GM12878 (cell line): ENCODE results near the gene TM9SF2. TPM values are rescaled to one million over a fixed set of nuclear protein-coding genes. Genes with fewer than 3 reads are reported as not detected.

Experiments
- ATAC-seq: fragments of 200-7000 bp; cut with Tn5 transposase; 3 replicates; pipeline ENCODE4 v1.9.1; 2020; ENCODE audit warnings: mild to moderate bottlenecking, moderate library complexity
- BruUV-seq: library from RNA; stranded (reverse); fragments of 400-500 nt; replicated peaks from 2 replicates; lab custom pipeline; 2021; lab: Mats Ljungman, UMichigan
- CTCF ChIA-PET: fragments of 300-600 bp; sonication (Branson Sonifier 250); formaldehyde crosslinking; extraction: SDS; loops from one replicate; lab custom pipeline; 2021; ENCODE audit warnings: inconsistent platforms; lab: Yijun Ruan, JAX
- POLR2A ChIA-PET: fragments of 350-600 bp; formaldehyde crosslinking; extraction: SDS; loops from one replicate; lab custom pipeline; 2021; ENCODE audit warnings: inconsistent platforms; lab: Charles Lee
- RAD21 ChIA-PET: fragments of 300-600 bp; sonication (Branson Sonifier 250); formaldehyde crosslinking; loops from one replicate; lab custom pipeline; 2023; ENCODE audit warnings: antibody characterized with exemption; ENCODE audit not compliant: unreplicated experiment; lab: Charles Lee
- SMC1A ChIA-PET: fragments of 300-600 bp; sonication (Branson Sonifier 250); formaldehyde crosslinking; loops from one replicate; lab custom pipeline; 2023; ENCODE audit not compliant: unreplicated experiment, uncharacterized antibody; lab: Charles Lee
- DNase-seq: peaks from one replicate; pipeline ENCODE4 v3.0.0-alpha.2; 2011; ENCODE audit warnings: low read depth, low spot score
- FAIRE-seq: peaks from 3 replicates; lab custom pipeline; 2011; peaks lifted over from hg19 to GRCh38; lab: Jason Lieb, UNC
- H2AFZ ChIP-seq: 2 replicates; pipeline ENCODE4 v1.6.0; 2011; ENCODE audit warnings: low read depth, low read length, control low read depth; ENCODE audit not compliant: control insufficient read depth
- H3K27ac ChIP-seq: 2 replicates; pipeline ENCODE4 v1.5.1; 2011; ENCODE audit warnings: control low read depth; ENCODE audit not compliant: control insufficient read depth, insufficient read depth
- H3K27me3 ChIP-seq, 2 experiments: replicated peaks in 1 of 2; 2 replicates each; pipeline versions ENCODE4 v1.6.0 to v1.6.1; 2011; ENCODE audit warnings: low read length in 1 of 2; ENCODE audit not compliant: control insufficient read depth in 2 of 2, insufficient read depth in 2 of 2
- H3K36me3 ChIP-seq, 2 experiments: 2 replicates each; pipeline ENCODE4 v1.5.1; 2011; ENCODE audit warnings: low read length in 1 of 2; ENCODE audit not compliant: control insufficient read depth in 2 of 2, insufficient read depth in 2 of 2
- H3K4me1 ChIP-seq: 2 replicates; pipeline ENCODE4 v1.6.1; 2011; ENCODE audit warnings: mild to moderate bottlenecking, low read length, moderate library complexity, mixed read lengths; ENCODE audit not compliant: control insufficient read depth, insufficient read depth
- H3K4me2 ChIP-seq: 2 replicates; pipeline ENCODE4 v1.6.0; 2011; ENCODE audit warnings: control low read depth; ENCODE audit not compliant: control insufficient read depth, insufficient read depth
- H3K4me3 ChIP-seq: fragments of 200-600 bp; sonication (generic); 2 replicates; pipeline ENCODE4 v1.5.1; 2016
- H3K79me2 ChIP-seq: 2 replicates; pipeline ENCODE4 v1.6.0; 2011; ENCODE audit warnings: low read length; ENCODE audit not compliant: control insufficient read depth, insufficient read depth
- H3K9ac ChIP-seq: 2 replicates; pipeline ENCODE4 v1.8.0; 2011; ENCODE audit warnings: low read length, control low read depth, mixed read lengths; ENCODE audit not compliant: control insufficient read depth, insufficient read depth
- H3K9me3 ChIP-seq: replicated peaks from 3 replicates; pipeline ENCODE4 v1.5.1; 2011; ENCODE audit warnings: mild to moderate bottlenecking, low read length; ENCODE audit not compliant: control insufficient read depth, insufficient read depth
- H4K20me1 ChIP-seq: 2 replicates; pipeline ENCODE4 v1.6.0; 2011; ENCODE audit not compliant: control insufficient read depth, insufficient read depth
- ASH2L ChIP-seq: fragments of 300-600, 200-600 bp; sonication (generic); IDR thresholded peaks from 2 replicates; pipeline ENCODE4 v1.6.1; 2017; ENCODE audit warnings: low read depth, mild to moderate bottlenecking, borderline replicate concordance
- PAX5 ChIP-seq: IDR thresholded peaks from 2 replicates; pipeline ENCODE4 v1.6.1; 2011; ENCODE audit warnings: low read depth, low read length, borderline replicate concordance
- PAX8 ChIP-seq: fragments of 450-650 bp; IDR thresholded peaks from 2 replicates; pipeline ENCODE4 v1.6.1; 2017; ENCODE audit warnings: mild to moderate bottlenecking, moderate library complexity
- SIN3A ChIP-seq: IDR thresholded peaks from 2 replicates; pipeline ENCODE4 v1.6.1; 2012; ENCODE audit warnings: low read depth, low read length, improper control_type of control experiment
- WRNIP1 ChIP-seq: IDR thresholded peaks from 2 replicates; pipeline ENCODE4 v1.6.1; 2011; ENCODE audit warnings: low read depth, low read length, improper control_type of control experiment, borderline replicate concordance
- WGBS: methylation state at CpG from one replicate; pipeline ENCODE4 v1.1.6; 2016; ENCODE audit warnings: low lambda C conversion rate; ENCODE audit not compliant: insufficient replicate concordance, insufficient coverage; ENCODE audit errors: missing lambda C conversion rate; 5-methylcytosine and 5-hydroxymethylcytosine counted together
- in situ Hi-C: fragments of 300-500 bp; cut with MboI; formaldehyde crosslinking; loops from 9 replicates; pipeline ENCODE4 v1.14.3; 2018; ENCODE audit warnings: mixed read lengths
- intact Hi-C: fragments of 100-400 bp; cut with micrococcal nuclease; formaldehyde crosslinking; loops from one replicate; pipeline ENCODE4 v1.14.2; 2022; ENCODE audit not compliant: unreplicated experiment
- polyA plus RNA-seq, 11 experiments: library from polyadenylated mRNA; depleted of rRNA in 4 of 11; unstranded in 6 of 11; stranded (reverse) in 5 of 11; fragments of >200 nt; fragmentation: Nextera tagmentation in 4 of 11; fragmentation: Illumina TruSeq in 1 of 11; extraction: Ambion mirVana in 4 of 11; extraction: Trizol in 1 of 11; gene quantifications; 1 replicate in 1 of 11; 2 replicates in 10 of 11; pipeline versions ENCODE4 v1.2.1 to v1.2.3, GENCODE V29; 2011 to 2016; ENCODE audit warnings: inconsistent platforms in 2 of 11, missing spikeins in 2 of 11, low read depth in 1 of 11
- total RNA-seq, 4 experiments: library from RNA; depleted of rRNA in 3 of 4; stranded (reverse); fragments of >200 nt in 3 of 4; fragmentation: Illumina TruSeq in 1 of 4; extraction: Trizol in 1 of 4; gene quantifications; 2 replicates each; pipeline versions ENCODE4 v1.2.1 to v1.2.3, GENCODE V29; 2013 to 2021
- TF ChIP-seq, protein P1 (sequence below): fragments of 150-350 bp; IDR thresholded peaks from 2 replicates; pipeline ENCODE4 v1.6.1; 2016; ENCODE audit warnings: low read depth, low read length

TM9SF2 gene
- total and polyA plus RNA-seq, 10 of the 15 experiments (the other 5 are each of a cell fraction or from before 2014, with no cell fraction given): 34.6 to 128 (median 79.2) TPM

- no TSS peak for BruUV-seq
- in situ Hi-C loops: no loop called here
- Histone ChIP-seq H3K4me1 (no peaks in the 10 kb centered on the region), H3K4me3 (no peak overlapping the region), H3K4me2 (peak overlapping the region; percentile 61; the same call in 1 of the 2 replicates), H3K27ac (no peak overlapping the region), H3K27me3 (no peaks in the 10 kb centered on the region)
- CTCF ChIA-PET: no interaction called here
- RAD21 ChIA-PET: no interaction called here
- WGBS: 82% methylated on average over 3 of the region's 3 CpGs
- FAIRE-seq: no peak
- TF ChIP-seq WRNIP1 (no peak), SIN3A (no peak)
- TF ChIP-seq, all 136 proteins: peak for 0
- Histone ChIP-seq H3K36me3 (no peaks in the 10 kb centered on the region), H3K79me2 (no peaks in the 10 kb centered on the region), H4K20me1 (no peaks in the 10 kb centered on the region), H2AFZ (no peak overlapping the region; the same call in 1 of the 2 replicates), H3K9me3 (no peaks in the 10 kb centered on the region), H3K9ac (no peak overlapping the region)
- SMC1A ChIA-PET: interaction anchor here (1.1 kb wide), 1 partner anchor 42 kb away, joined by 3 read pairs; no protein-coding TSS in a partner anchor
- ATAC-seq: no peak
- intact Hi-C loops: no loop called here
- no peak for DNase-seq
- POLR2A ChIA-PET: no interaction called here
These were observed 37.5 kb upstream of the TM9SF2 start for GRCh38 chr13:99463646-99464397.

DNA sequence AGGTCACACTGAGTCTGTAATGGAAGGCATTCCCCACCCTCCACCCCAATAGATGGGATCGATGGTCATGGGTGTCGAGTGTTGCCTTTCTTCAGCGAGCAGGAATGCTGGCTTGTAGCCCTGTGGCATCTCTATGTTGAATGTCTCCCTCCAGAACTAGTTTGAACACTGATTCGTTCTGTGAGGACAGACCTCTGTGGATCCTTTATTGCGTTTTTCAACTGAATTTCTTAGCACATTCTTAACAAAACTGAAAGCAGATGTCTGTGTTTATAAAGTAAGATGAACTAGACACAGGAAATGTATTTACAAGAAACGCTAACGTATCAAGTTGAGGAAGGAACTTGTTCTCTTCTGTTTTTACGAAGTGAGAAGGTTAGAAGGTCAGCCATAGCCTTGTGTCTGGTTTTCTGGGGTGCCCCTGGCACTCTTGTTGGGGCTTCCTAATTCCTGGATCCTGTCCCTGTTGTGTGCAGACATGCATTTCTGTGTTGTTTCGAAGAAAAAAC, 36.8 kb upstream of the TM9SF2 start:
- Histone ChIP-seq H3K4me2 (peak overlapping the region; percentile 61), H3K4me3 (no peak overlapping the region), H3K27ac (no peak overlapping the region), H3K4me1 (no peaks in the 10 kb centered on the region), H3K79me2 (no peaks in the 10 kb centered on the region), H3K27me3 (no peaks in the 10 kb centered on the region), H3K9ac (no peak overlapping the region), H3K9me3 (no peaks in the 10 kb centered on the region; the same call in 2 of the 3 replicates), H4K20me1 (no peaks in the 10 kb centered on the region), H2AFZ (peak overlapping the region; percentile 56), H3K36me3 (no peaks in the 10 kb centered on the region)
- BruUV-seq: no TSS peak
- ChIA-PET RAD21 (no interaction called here), POLR2A (no interaction called here), CTCF (no interaction called here), SMC1A (no interaction called here)
- TF ChIP-seq PAX8 (no peak), ASH2L (no peak), PAX5 (no peak)
- TF ChIP-seq, protein P1, sequence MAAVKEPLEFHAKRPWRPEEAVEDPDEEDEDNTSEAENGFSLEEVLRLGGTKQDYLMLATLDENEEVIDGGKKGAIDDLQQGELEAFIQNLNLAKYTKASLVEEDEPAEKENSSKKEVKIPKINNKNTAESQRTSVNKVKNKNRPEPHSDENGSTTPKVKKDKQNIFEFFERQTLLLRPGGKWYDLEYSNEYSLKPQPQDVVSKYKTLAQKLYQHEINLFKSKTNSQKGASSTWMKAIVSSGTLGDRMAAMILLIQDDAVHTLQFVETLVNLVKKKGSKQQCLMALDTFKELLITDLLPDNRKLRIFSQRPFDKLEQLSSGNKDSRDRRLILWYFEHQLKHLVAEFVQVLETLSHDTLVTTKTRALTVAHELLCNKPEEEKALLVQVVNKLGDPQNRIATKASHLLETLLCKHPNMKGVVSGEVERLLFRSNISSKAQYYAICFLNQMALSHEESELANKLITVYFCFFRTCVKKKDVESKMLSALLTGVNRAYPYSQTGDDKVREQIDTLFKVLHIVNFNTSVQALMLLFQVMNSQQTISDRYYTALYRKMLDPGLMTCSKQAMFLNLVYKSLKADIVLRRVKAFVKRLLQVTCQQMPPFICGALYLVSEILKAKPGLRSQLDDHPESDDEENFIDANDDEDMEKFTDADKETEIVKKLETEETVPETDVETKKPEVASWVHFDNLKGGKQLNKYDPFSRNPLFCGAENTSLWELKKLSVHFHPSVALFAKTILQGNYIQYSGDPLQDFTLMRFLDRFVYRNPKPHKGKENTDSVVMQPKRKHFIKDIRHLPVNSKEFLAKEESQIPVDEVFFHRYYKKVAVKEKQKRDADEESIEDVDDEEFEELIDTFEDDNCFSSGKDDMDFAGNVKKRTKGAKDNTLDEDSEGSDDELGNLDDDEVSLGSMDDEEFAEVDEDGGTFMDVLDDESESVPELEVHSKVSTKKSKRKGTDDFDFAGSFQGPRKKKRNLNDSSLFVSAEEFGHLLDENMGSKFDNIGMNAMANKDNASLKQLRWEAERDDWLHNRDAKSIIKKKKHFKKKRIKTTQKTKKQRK: no peak
- intact Hi-C loops: no loop called here
- no peak for DNase-seq
- no peak for ATAC-seq
- WGBS: 22% methylated on average over 9 of the region's 9 CpGs
- in situ Hi-C loops: no loop called here
- FAIRE-seq: no peak
